GM18870 (cell line): ENCODE data around the gene ADH1A.
"Not testable (repeated sequence)": the region's sequence is repeated elsewhere in the genome, so short reads cannot be mapped to it uniquely, and the experiment has no call there.

Source experiments
- ATAC-seq: cut with Tn5 transposase; IDR thresholded peaks from one replicate; pipeline ENCODE4 v1.9.1; 2021; ENCODE audit warnings: moderate library complexity; ENCODE audit not compliant: unreplicated experiment

The ADH1A gene

DNA sequence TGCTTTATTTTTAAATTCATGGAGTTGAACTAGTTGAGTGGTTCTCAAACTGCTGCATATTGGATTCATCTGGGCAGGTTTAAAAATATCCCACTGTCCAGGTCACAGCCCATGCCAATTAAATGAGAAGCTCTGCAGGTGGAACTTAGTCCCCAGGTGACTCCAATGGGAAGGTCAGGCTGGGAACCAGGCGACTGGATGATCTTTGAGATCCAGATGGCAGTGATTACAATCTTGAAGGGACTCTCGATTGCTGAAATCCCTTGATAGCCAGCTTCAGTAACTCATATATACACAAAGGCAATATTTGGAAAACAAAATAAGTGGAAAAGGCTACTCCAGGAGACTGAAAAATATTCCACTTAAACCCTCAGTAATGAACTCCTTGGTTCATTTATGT lies 8.1 kb downstream of the ADH1A start:
- ATAC-seq: no peak

GRCh38 chr4:99281261-99281660 lies 9.5 kb downstream of the ADH1A start:
- ATAC-seq: no peak

DNA sequence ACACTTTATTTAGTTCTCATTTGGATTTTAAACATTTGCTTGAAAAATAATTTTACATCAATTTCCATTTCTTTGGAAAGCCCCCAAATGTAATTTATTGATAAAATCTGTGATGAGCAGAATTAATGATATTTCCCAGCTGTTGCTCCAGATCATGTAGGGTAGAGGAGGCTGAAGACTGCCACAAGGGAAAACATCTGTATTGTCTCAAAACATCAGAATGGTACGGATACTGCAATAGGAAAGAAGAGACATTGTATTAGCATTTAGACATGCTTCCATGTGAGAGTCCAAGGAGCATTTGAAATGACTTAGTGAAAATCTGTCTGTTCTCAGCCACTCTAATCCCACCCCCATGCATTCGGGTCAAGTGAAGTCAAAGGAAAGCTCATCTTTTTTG lies 14.4 kb downstream of the ADH1A start:
- ATAC-seq: no peak

DNA sequence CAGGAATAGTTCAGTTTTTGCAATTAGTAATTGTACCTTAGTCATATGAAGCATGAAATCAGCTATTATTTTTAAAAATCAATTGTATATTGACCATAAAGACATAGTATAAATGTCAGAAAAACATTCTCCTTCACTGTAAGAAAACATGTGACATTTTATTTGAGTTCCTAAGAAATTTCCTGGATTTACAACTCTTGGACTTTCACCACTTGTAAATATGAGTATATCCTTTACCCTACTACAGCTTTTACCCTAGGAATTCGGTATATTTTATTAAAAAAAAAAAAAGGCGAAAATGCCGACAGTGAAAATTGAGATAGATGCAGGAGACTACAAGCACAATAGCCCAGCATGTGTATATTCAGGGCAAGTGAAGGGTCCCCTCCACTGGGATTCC lies 14.9 kb downstream of the ADH1A start:
- ATAC-seq: no peak

DNA sequence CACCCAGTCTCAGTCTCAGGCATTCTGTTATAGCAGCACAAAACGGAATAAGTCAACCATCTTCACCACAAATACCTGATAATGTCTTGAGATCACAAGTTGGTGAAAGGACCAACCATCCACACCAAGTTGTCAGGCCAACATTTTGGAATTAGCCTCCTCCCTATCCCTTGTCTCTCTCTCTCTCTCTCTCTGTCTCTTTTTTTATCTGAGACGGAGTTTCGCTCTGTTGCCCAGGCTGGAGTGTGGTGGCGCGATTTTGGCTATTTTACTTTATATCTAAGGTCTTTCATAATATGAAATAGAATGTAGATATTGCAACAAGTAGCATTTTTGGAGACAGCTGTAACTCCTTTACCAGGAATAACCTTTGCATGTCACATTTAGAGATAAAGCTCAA lies 15.7 kb downstream of the ADH1A start:
- no peak for ATAC-seq

- ATAC-seq: no peak
These were observed 17.1 kb downstream of the ADH1A start for GRCh38 chr4:99273704-99274103.

DNA sequence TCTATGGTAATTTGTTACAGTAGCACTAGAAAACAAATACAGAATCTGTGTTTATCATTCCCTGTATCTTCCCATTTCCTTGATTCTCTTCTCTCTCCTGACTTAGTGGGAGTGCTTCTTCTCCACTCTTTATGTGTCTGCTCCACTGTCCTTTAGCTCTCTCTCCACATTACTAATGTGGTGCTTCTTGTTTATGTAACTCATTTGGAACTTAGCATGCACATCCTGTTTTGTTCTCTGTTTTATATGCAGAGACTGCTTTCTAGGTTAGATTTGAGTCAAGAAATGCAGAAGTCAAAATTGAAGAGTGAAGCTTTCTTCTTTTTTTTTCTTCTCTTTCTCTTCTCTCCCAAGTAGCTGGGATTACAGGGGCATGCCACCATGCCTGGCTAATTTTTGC lies 25.9 kb downstream of the ADH1A start:
- ATAC-seq: peak; percentile 79

DNA sequence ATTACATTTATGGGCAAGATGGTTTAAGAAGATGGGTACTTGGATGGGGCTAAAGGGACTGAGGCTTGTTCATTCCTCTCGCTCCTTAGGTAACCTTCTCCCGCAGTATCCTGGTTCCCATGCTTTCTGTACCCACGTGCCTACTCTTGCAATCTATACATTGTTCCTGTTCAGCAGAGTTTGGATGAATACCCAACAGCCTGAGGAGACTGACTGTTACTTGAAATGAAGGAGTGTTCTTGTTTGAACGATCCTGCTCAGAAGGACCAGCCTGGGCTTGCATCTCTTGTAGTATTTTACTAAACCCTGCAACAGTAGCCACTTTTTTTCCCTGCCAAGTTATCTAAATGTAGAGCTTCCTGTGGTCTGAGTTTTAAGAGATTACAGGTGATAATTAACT lies 38.0 kb downstream of the ADH1A start:
- ATAC-seq: no peak

- no peak for ATAC-seq
These were observed 42.1 kb downstream of the ADH1A start for GRCh38 chr4:99248714-99249113.

DNA sequence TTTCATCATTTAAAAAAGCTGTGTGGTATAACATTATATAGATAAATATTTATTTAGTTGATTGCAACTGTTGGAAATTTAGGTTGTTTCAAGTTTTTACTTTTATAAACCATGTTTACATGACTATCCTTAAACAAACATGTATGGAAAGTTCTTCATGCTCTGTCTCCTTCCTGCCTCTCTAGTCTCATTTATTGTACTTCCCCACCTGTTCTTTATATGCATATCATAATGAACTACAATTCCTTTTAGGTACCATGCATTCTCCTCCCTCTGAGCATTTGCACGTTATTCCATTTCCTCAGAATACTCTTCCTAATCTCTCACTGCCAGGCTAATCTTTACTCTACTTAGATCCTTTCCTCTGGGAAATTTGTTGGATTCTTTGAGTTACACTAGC lies 54.8 kb downstream of the ADH1A start:
- no peak for ATAC-seq

- ATAC-seq: no peak
These were observed 56.3 kb downstream of the ADH1A start for GRCh38 chr4:99234331-99235010.

GRCh38 chr4:99233397-99233796 lies 57.4 kb downstream of the ADH1A start:
- not testable (repeated sequence) for ATAC-seq

DNA sequence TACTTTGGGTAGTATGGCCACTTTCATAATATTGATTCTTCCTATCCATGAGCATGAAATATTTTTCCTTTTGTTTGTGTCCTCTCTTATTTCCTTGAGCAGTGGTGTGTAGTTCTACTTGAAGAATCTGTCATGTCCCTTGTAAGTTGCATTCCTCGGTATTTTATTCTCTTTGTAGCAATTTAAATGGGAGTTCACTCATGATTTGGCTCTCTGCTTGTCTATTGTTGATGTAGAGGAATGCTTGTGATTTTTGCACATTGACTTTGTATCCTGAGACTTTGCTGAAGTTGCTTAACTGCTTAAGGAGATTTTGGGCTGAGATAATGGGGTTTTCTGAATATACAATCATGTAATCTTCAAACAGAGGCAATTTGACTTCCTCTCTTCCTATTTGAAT lies 62.1 kb downstream of the ADH1A start:
- ATAC-seq: not testable (repeated sequence)

- ATAC-seq: not testable (repeated sequence)
These were observed 63.1 kb downstream of the ADH1A start for GRCh38 chr4:99227646-99228045.
